Karpas-422 (cell line): ENCODE data around the gene PNLIP. TPM values are rescaled to one million over a fixed set of nuclear protein-coding genes. Genes with fewer than 3 reads are reported as not detected.

ENCODE experiments used
- DNase-seq: peaks from one replicate; pipeline ENCODE4 v3.0.0-alpha.2; 2015
- H2AFZ ChIP-seq: fragments of 200-600 bp; sonication (generic); 2 replicates; pipeline ENCODE4 v1.6.1; 2014; ENCODE audit warnings: antibody characterized with exemption, low read length, mixed read lengths
- H3K27ac ChIP-seq: fragments of 200-600 bp; sonication (generic); 2 replicates; pipeline ENCODE4 v1.5.1; 2014; ENCODE audit warnings: mild to moderate bottlenecking, low read length, moderate library complexity
- H3K27me3 ChIP-seq: fragments of 200-600 bp; sonication (generic); 2 replicates; pipeline ENCODE4 v1.6.1; 2014; ENCODE audit warnings: low read length, mixed read lengths
- H3K36me3 ChIP-seq: fragments of 200-600 bp; sonication (generic); 2 replicates; pipeline ENCODE4 v1.6.1; 2014; ENCODE audit warnings: low read length, mixed read lengths; ENCODE audit not compliant: insufficient read depth
- H3K4me1 ChIP-seq: fragments of 200-600 bp; sonication (generic); 2 replicates; pipeline ENCODE4 v1.6.1; 2014; ENCODE audit warnings: mild to moderate bottlenecking, low read length, mixed read lengths
- H3K4me2 ChIP-seq: fragments of 200-600 bp; sonication (generic); 2 replicates; pipeline ENCODE4 v1.6.1; 2014; ENCODE audit warnings: low read length, low read depth, mild to moderate bottlenecking; ENCODE audit not compliant: poor library complexity, severe bottlenecking
- H3K4me3 ChIP-seq: fragments of 200-600 bp; sonication (generic); 2 replicates; pipeline ENCODE4 v1.5.1; 2014; ENCODE audit warnings: mild to moderate bottlenecking, antibody characterized with exemption, low read length, mixed read lengths
- H3K79me2 ChIP-seq: fragments of 200-600 bp; sonication (generic); 2 replicates; pipeline ENCODE4 v1.6.1; 2014; ENCODE audit warnings: mild to moderate bottlenecking, low read length, mixed read lengths
- H3K9ac ChIP-seq: fragments of 200-600 bp; sonication (generic); 2 replicates; pipeline ENCODE4 v1.6.0; 2014; ENCODE audit warnings: low read length
- H3K9me2 ChIP-seq: fragments of 200-600 bp; sonication (generic), shearing (Covaris generic); replicated peaks from 2 replicates; pipeline ENCODE4 v1.6.0; 2014; ENCODE audit warnings: mild to moderate bottlenecking, low read length, moderate library complexity; ENCODE audit not compliant: insufficient read depth
- H3K9me3 ChIP-seq: fragments of 300-700, 200-600 bp; sonication (generic); 2 replicates; pipeline ENCODE4 v1.6.1; 2014; ENCODE audit warnings: low read length, mixed read lengths
- H4K20me1 ChIP-seq: fragments of 200-600 bp; sonication (generic); 2 replicates; pipeline ENCODE4 v1.6.1; 2014; ENCODE audit warnings: mild to moderate bottlenecking, antibody characterized with exemption, low read length, low read depth; ENCODE audit not compliant: insufficient read depth
- total RNA-seq: library from RNA; depleted of rRNA; stranded (reverse); fragments of >200 nt; shearing (Covaris generic); gene quantifications from 2 replicates; pipeline ENCODE4 v1.2.3, GENCODE V29; 2014; ENCODE audit warnings: low replicate concordance

The PNLIP gene
- total RNA-seq, 1 experiment from 2014 or later, result not detected

DNA sequence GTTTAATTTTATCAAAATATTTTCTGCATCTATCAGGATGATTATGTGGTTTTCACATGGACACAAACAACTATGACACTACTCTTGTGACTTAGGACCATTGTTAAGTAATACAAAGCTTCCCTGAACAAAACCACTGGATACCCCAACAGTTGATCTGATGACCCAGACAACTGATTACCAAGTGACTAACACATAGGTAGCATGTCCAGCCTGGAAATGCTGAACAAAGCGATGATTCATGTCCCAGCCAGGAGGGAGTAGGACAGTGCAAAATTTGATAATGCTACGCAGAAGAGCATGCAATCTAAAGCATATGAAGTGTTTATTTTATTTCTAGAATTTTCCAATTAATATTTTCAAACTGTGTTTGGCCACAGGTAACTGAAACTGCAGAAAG is 8.9 kb upstream of the PNLIP start:
- Histone ChIP-seq H3K9me2 (no peaks in the 10 kb centered on the region), H3K9ac (no peak overlapping the region), H3K4me2 (no peak overlapping the region), H3K4me3 (no peak overlapping the region), H3K4me1 (no peaks in the 10 kb centered on the region), H4K20me1 (no peaks in the 10 kb centered on the region), H3K36me3 (no peaks in the 10 kb centered on the region), H2AFZ (no peak overlapping the region), H3K9me3 (no peaks in the 10 kb centered on the region), H3K79me2 (no peaks in the 10 kb centered on the region), H3K27ac (no peak overlapping the region), H3K27me3 (no peaks in the 10 kb centered on the region)
- no peak for DNase-seq

DNA sequence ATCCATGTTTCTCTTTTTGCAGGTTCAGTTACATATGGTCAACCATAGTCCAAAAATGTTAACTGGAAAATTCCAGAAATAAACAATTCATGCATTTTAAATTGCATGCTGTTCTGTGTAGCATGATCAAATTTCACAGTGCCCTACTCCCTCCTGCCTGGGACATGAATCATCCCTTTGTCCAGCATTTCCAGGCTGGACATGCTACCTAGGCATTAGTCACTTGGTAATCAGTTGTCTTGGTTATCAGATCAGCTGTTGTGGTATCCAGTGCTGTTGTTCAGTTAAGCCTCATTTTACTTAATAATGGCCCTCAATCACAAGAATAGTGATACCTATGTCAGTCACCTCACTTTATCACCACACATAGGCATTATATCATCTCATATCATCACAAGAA is 7.3 kb upstream of the PNLIP start:
- Histone ChIP-seq H3K9me3 (no peaks in the 10 kb centered on the region), H2AFZ (no peak overlapping the region), H3K9ac (no peak overlapping the region), H3K27ac (no peak overlapping the region), H3K4me2 (no peak overlapping the region), H3K36me3 (no peaks in the 10 kb centered on the region), H3K4me1 (no peaks in the 10 kb centered on the region), H3K4me3 (no peak overlapping the region), H3K79me2 (no peaks in the 10 kb centered on the region), H4K20me1 (no peaks in the 10 kb centered on the region), H3K9me2 (no peaks in the 10 kb centered on the region), H3K27me3 (no peaks in the 10 kb centered on the region)
- DNase-seq, result no peak

DNA sequence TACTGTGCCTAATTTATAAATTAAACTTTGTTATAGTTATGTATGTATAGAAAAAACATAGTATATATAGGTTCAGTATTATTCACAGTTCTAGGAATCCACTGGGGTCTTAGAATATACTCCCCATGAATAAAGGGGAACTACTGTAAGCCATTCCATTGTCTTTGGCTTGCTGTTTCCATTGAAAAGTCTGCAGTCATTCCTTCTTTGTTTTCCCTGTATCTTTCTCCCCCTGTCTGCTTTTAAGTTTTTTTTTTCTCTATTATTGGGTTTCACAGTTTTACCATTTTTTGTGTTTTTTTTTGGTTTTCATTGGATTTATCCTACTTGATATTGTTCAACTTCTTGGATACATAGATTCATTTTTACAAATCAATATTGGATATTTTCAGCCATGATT is 6.7 kb upstream of the PNLIP start:
- H3K4me2 ChIP-seq, result no peak overlapping the region
- H2AFZ ChIP-seq, result no peak overlapping the region
- H3K27me3 ChIP-seq, result no peaks in the 10 kb centered on the region
- H3K36me3 ChIP-seq, result no peaks in the 10 kb centered on the region
- no peaks in the 10 kb centered on the region for H3K79me2 ChIP-seq
- H3K9me3 ChIP-seq, result no peaks in the 10 kb centered on the region
- H4K20me1 ChIP-seq, result no peaks in the 10 kb centered on the region
- DNase-seq, result no peak
- no peaks in the 10 kb centered on the region for H3K4me1 ChIP-seq
- H3K4me3 ChIP-seq, result no peak overlapping the region
- no peak overlapping the region for H3K27ac ChIP-seq
- no peaks in the 10 kb centered on the region for H3K9me2 ChIP-seq
- no peak overlapping the region for H3K9ac ChIP-seq

DNA sequence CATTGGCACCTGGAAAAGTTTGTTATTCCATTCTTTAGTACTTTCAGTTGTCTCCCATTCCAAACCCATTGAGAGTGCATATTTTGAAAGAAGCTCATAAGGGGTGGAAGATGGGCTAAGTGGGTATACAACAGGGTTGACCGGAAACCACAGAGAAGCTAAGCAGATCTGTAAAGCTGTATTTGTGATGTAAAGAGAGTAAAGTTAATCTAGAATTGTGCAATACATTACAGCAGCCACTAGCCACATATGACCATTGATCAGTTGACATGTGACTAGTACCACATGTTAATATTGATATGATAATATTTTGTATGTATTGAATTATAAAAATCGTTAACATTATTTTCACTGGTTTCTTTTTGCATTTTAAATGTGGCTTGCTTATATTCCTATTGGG is 4.9 kb upstream of the PNLIP start:
- Histone ChIP-seq H4K20me1 (no peaks in the 10 kb centered on the region), H3K9me3 (no peaks in the 10 kb centered on the region), H3K4me3 (no peak overlapping the region), H3K36me3 (no peaks in the 10 kb centered on the region), H3K4me1 (no peaks in the 10 kb centered on the region), H3K4me2 (no peak overlapping the region), H3K79me2 (no peaks in the 10 kb centered on the region), H2AFZ (no peak overlapping the region), H3K27ac (no peak overlapping the region), H3K27me3 (no peaks in the 10 kb centered on the region), H3K9ac (no peak overlapping the region), H3K9me2 (no peaks in the 10 kb centered on the region)
- DNase-seq, result no peak

- no peaks in the 10 kb centered on the region for H3K27me3 ChIP-seq
- no peaks in the 10 kb centered on the region for H3K9me3 ChIP-seq
- DNase-seq, result no peak
- no peaks in the 10 kb centered on the region for H3K4me1 ChIP-seq
- H3K4me3 ChIP-seq, result no peak overlapping the region
- no peaks in the 10 kb centered on the region for H3K79me2 ChIP-seq
- H3K9ac ChIP-seq, result no peak overlapping the region
- no peaks in the 10 kb centered on the region for H4K20me1 ChIP-seq
- no peaks in the 10 kb centered on the region for H3K36me3 ChIP-seq
- H3K9me2 ChIP-seq, result no peaks in the 10 kb centered on the region
- H2AFZ ChIP-seq, result no peak overlapping the region
- no peak overlapping the region for H3K4me2 ChIP-seq
- H3K27ac ChIP-seq, result no peak overlapping the region
Observed at GRCh38 chr10:116542007-116542677, 3.6 kb upstream of the PNLIP start.

- Histone ChIP-seq H3K36me3 (no peaks in the 10 kb centered on the region), H3K4me2 (no peak overlapping the region), H4K20me1 (no peaks in the 10 kb centered on the region), H3K4me1 (no peaks in the 10 kb centered on the region), H3K27me3 (no peaks in the 10 kb centered on the region), H2AFZ (no peak overlapping the region), H3K9ac (no peak overlapping the region), H3K9me2 (no peaks in the 10 kb centered on the region), H3K9me3 (no peaks in the 10 kb centered on the region), H3K79me2 (no peaks in the 10 kb centered on the region), H3K27ac (no peak overlapping the region), H3K4me3 (no peak overlapping the region)
- DNase-seq, result no peak
Observed at GRCh38 chr10:116545122-116545521, 609 bp upstream of the PNLIP start.

DNA sequence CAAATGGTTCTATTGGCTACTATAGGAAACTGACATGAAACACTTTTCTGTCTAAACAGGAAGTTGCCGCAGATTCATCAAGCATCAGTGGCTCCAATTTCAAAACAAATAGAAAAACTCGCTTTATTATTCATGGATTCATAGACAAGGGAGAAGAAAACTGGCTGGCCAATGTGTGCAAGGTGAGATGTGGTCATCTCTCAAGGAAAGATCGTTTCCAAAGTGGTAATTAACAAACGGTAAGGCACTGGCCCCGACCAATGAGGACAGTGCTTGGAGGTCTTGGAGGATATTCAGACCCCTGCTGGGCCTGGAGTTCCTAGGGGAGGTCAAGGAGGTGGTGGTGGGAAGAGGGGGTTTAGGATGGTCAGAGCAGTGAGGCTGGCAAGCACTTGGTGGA is 2.6 kb downstream of the PNLIP start:
- H3K9me2 ChIP-seq, result no peaks in the 10 kb centered on the region
- H2AFZ ChIP-seq, result no peak overlapping the region
- H3K79me2 ChIP-seq, result no peaks in the 10 kb centered on the region
- no peak overlapping the region for H3K27ac ChIP-seq
- no peaks in the 10 kb centered on the region for H3K27me3 ChIP-seq
- no peak for DNase-seq
- no peaks in the 10 kb centered on the region for H3K36me3 ChIP-seq
- no peaks in the 10 kb centered on the region for H4K20me1 ChIP-seq
- H3K4me1 ChIP-seq, result no peaks in the 10 kb centered on the region
- H3K9me3 ChIP-seq, result no peaks in the 10 kb centered on the region
- no peak overlapping the region for H3K4me3 ChIP-seq
- H3K4me2 ChIP-seq, result no peak overlapping the region
- no peak overlapping the region for H3K9ac ChIP-seq

GRCh38 chr10:116553378-116553980 is 7.7 kb downstream of the PNLIP start:
- H3K27ac ChIP-seq, result no peak overlapping the region
- no peaks in the 10 kb centered on the region for H3K36me3 ChIP-seq
- no peak for DNase-seq
- no peaks in the 10 kb centered on the region for H3K79me2 ChIP-seq
- no peak overlapping the region for H3K4me2 ChIP-seq
- no peak overlapping the region for H3K4me3 ChIP-seq
- no peaks in the 10 kb centered on the region for H4K20me1 ChIP-seq
- no peak overlapping the region for H2AFZ ChIP-seq
- no peaks in the 10 kb centered on the region; the same call in 1 of the 2 replicates for H3K9me2 ChIP-seq
- H3K9me3 ChIP-seq, result no peaks in the 10 kb centered on the region
- H3K9ac ChIP-seq, result no peak overlapping the region
- no peaks in the 10 kb centered on the region for H3K4me1 ChIP-seq
- no peaks in the 10 kb centered on the region for H3K27me3 ChIP-seq
